Lung (tissue), 12 donors: Measurements from ENCODE around the gene C1orf210. TPM values are rescaled to one million over a fixed set of nuclear protein-coding genes. Genes with fewer than 3 reads are reported as not detected.

Experiments
- ATAC-seq: fragments of 200-7000 bp; cut with Tn5 transposase; one replicate; pipeline ENCODE4 v1.9.1; 2020; ENCODE audit warnings: moderate number of reproducible peaks; ENCODE audit not compliant: insufficient read depth, low FRiP score
- DNase-seq, 3 donors: peaks; one replicate each; pipeline ENCODE4 v3.0.0-alpha.2; 2013 to 2017
- H3K27ac ChIP-seq, 2 donors: one replicate each; pipeline ENCODE4 v1.5.1; 2013; ENCODE audit warnings: mild to moderate bottlenecking in 2 of 2, moderate library complexity in 2 of 2, control low read depth in 1 of 2, inconsistent platforms in 1 of 2, low read depth in 1 of 2, low read length in 1 of 2
- H3K27me3 ChIP-seq, 3 donors: one replicate each; pipeline ENCODE4 v1.5.1; 2013; ENCODE audit warnings: low read length in 2 of 3; ENCODE audit not compliant: control insufficient read depth in 3 of 3, insufficient read depth in 3 of 3
- H3K36me3 ChIP-seq, 4 donors: one replicate each; pipeline ENCODE4 v1.5.1; 2013; ENCODE audit warnings: low read length in 4 of 4, mild to moderate bottlenecking in 1 of 4, moderate library complexity in 1 of 4; ENCODE audit not compliant: control insufficient read depth in 4 of 4, insufficient read depth in 4 of 4
- H3K4me1 ChIP-seq, 5 donors: one replicate each; pipeline ENCODE4 v1.5.1; 2013; ENCODE audit warnings: low read length in 5 of 5, mild to moderate bottlenecking in 2 of 5, moderate library complexity in 1 of 5; ENCODE audit not compliant: control insufficient read depth in 5 of 5, insufficient read depth in 5 of 5
- H3K4me3 ChIP-seq: one replicate; pipeline ENCODE4 v1.5.1; 2013; ENCODE audit warnings: mild to moderate bottlenecking, control low read depth, moderate library complexity
- H3K9ac ChIP-seq, 2 donors: one replicate each; pipeline ENCODE4 v1.5.1; 2013; ENCODE audit warnings: low read length in 2 of 2, control low read depth in 1 of 2; ENCODE audit not compliant: insufficient read depth in 1 of 2
- H3K9me3 ChIP-seq, 4 donors: one replicate each; pipeline ENCODE4 v1.5.1; 2013; ENCODE audit warnings: low read length in 3 of 4, mild to moderate bottlenecking in 1 of 4, moderate library complexity in 1 of 4; ENCODE audit not compliant: control insufficient read depth in 4 of 4, insufficient read depth in 3 of 4
- CTCF ChIP-seq: IDR thresholded peaks from 2 replicates; pipeline ENCODE4 v1.5.1; 2012; ENCODE audit warnings: mild to moderate bottlenecking; ENCODE audit errors: control extremely low read depth, extremely low read depth
- WGBS, 2 donors: extraction: QIAGEN DNeasy Blood & Tissue Kit; methylation state at CpG; one replicate each; pipeline ENCODE4 v1.1.7; 2013; 5-methylcytosine and 5-hydroxymethylcytosine counted together
- polyA plus RNA-seq, 2 donors: library from polyadenylated mRNA; stranded (reverse); fragments of 200-250 nt; gene quantifications; one replicate each; pipeline ENCODE4 v1.2.1, GENCODE V29; 2013
- total RNA-seq, 2 donors: library from RNA; depleted of rRNA in 1 of 2; stranded (reverse); fragments of >200 nt in 1 of 2; gene quantifications; one replicate each; pipeline ENCODE4 v1.2.1, GENCODE V29; 2014 to 2021
- donor health status: control.
- donor health status: control.
- donor health status: Bipolar disorder and iron deficiency.
- donor health status: healthy.
- donor health status: DM: yes; HTN: yes; CAD: no.

The C1orf210 gene
- total and polyA plus RNA-seq, 4 donors, result 10.4 to 25.9 (median 21.0) TPM

GRCh38 chr1:43302201-43302600 lies 16.8 kb upstream of the C1orf210 start:
- ATAC-seq (no peak), DNase-seq (peak; percentile 68 to 88 (median 82))
- Histone ChIP-seq H3K4me1 (peaks cover 3 to 35% (median 21%) of the 10 kb centered on the region in 5 donors), H3K36me3 (peaks cover 0 to 10% (median 0%) of the 10 kb centered on the region in 4 donors), H3K9me3 (no peaks in the 10 kb centered on the region), H3K27me3 (no peaks in the 10 kb centered on the region), H3K4me3 (peak overlapping the region; percentile 16), H3K27ac (peak overlapping the region; percentile 3 to 12), H3K9ac (no peak overlapping the region)
- WGBS, 2 donors, result 42 to 58% methylated on average over 1 of the region's 1 CpG
- TF ChIP-seq CTCF, result no peak

- Histone ChIP-seq H3K9ac (peak within 1 kb of the TSS in 1 of 2 donors; percentile 18), H3K27me3 (no peaks in the 10 kb centered on the region), H3K4me3 (peak within 1 kb of the TSS; percentile 6), H3K4me1 (peaks cover 3 to 41% (median 22%) of the 10 kb centered on the region in 5 donors), H3K27ac (peak within 1 kb of the TSS; percentile 24 to 48), H3K36me3 (no peaks in the 10 kb centered on the region), H3K9me3 (no peaks in the 10 kb centered on the region)
- 41 to 53% methylated on average over 9 to 10 of the region's 10 CpGs for WGBS, 2 donors
- DNase-seq, result peak; percentile 38 to 73 (median 51)
- TF ChIP-seq CTCF, result no peak
- peak; percentile 13 for ATAC-seq
Measured at GRCh38 chr1:43300378-43301094, 15.2 kb upstream of the C1orf210 start, which contains the start of gene TIE1. TSS of gene TIE1 (plus strand) at chr1:43300982. CDS start at chr1:43301072, 90 bp downstream.

- Histone ChIP-seq H3K9ac (no peak overlapping the region), H3K27ac (peak overlapping the region; percentile 13 to 23), H3K9me3 (no peaks in the 10 kb centered on the region), H3K36me3 (no peaks in the 10 kb centered on the region), H3K27me3 (no peaks in the 10 kb centered on the region), H3K4me1 (peaks cover 3 to 37% (median 16%) of the 10 kb centered on the region in 5 donors), H3K4me3 (no peak overlapping the region)
- DNase-seq, result no peak
- ATAC-seq, result no peak
- no peak for TF ChIP-seq CTCF
Measured at GRCh38 chr1:43299101-43299500, 13.7 kb upstream of the C1orf210 start.
